Caco-2 (cell line): ENCODE results near the gene LUM. TPM values are rescaled to one million over a fixed set of nuclear protein-coding genes. Genes with fewer than 3 reads are reported as not detected.

Experiments
- BruUV-seq: library from RNA; stranded (reverse); fragments of 400-500 nt; replicated peaks from 2 replicates; lab custom pipeline; 2021; lab: Mats Ljungman, UMichigan
- CTCF ChIA-PET: fragments of 300-600 bp; sonication (Branson Sonifier 250); formaldehyde crosslinking; loops from one replicate; lab custom pipeline; 2022; ENCODE audit warnings: antibody characterized with exemption; lab: Charles Lee
- POLR2A ChIA-PET: fragments of 300-600 bp; sonication (Branson Sonifier 250); formaldehyde crosslinking; loops from one replicate; lab custom pipeline; 2022; ENCODE audit warnings: antibody characterized with exemption; lab: Charles Lee
- DNase-seq, 2 experiments: peaks; one replicate each; pipeline versions ENCODE4 v3.0.0 to v3.0.0-alpha.2; 2020 to 2022
- H3K27me3 ChIP-seq: replicated peaks from 2 replicates; pipeline ENCODE4 v1.6.0; 2011; ENCODE audit warnings: low read length; ENCODE audit not compliant: control insufficient read depth, insufficient read depth
- H3K36me3 ChIP-seq: 2 replicates; pipeline ENCODE4 v1.5.1; 2011; ENCODE audit warnings: low read length; ENCODE audit not compliant: control insufficient read depth, insufficient read depth
- H3K4me1 ChIP-seq: fragments of 250-450 bp; sonication (Bioruptor Pico); 2 replicates; pipeline ENCODE4 v1.5.1; 2020; ENCODE audit warnings: mild to moderate bottlenecking
- H3K4me3 ChIP-seq: 2 replicates; pipeline ENCODE4 v1.5.1; 2011; ENCODE audit warnings: low read depth, mild to moderate bottlenecking, control low read depth, low read length
- H3K9me3 ChIP-seq: fragments of 250-450 bp; sonication (Bioruptor Pico); 2 replicates; pipeline ENCODE4 v1.5.1; 2020; ENCODE audit warnings: mild to moderate bottlenecking, moderate library complexity
- H3K27ac Mint-ChIP-seq: one replicate; pipeline ENCODE4 v1.8.0; 2022; ENCODE audit warnings: mixed read lengths; ENCODE audit not compliant: unreplicated experiment
- H3K27me3 Mint-ChIP-seq: one replicate; pipeline ENCODE4 v1.8.0; 2022; ENCODE audit warnings: mixed read lengths; ENCODE audit not compliant: insufficient read depth, unreplicated experiment
- H3K36me3 Mint-ChIP-seq: one replicate; pipeline ENCODE4 v1.8.0; 2022; ENCODE audit warnings: mild to moderate bottlenecking, mixed read lengths; ENCODE audit not compliant: insufficient read depth, unreplicated experiment
- H3K4me1 Mint-ChIP-seq: one replicate; pipeline ENCODE4 v1.8.0; 2022; ENCODE audit warnings: low read depth, mixed read lengths; ENCODE audit not compliant: unreplicated experiment
- H3K4me3 Mint-ChIP-seq: one replicate; pipeline ENCODE4 v1.8.0; 2022; ENCODE audit warnings: mild to moderate bottlenecking, moderate library complexity, mixed read lengths; ENCODE audit not compliant: unreplicated experiment
- H3K9me3 Mint-ChIP-seq: one replicate; pipeline ENCODE4 v1.8.0; 2022; ENCODE audit warnings: mixed read lengths; ENCODE audit not compliant: unreplicated experiment
- intact Hi-C: fragments of 100-400 bp; cut with micrococcal nuclease; formaldehyde crosslinking; loops from one replicate; pipeline ENCODE4 v1.10.0; 2022; ENCODE audit not compliant: unreplicated experiment
- total RNA-seq: library from RNA; stranded (reverse); gene quantifications from 2 replicates; pipeline ENCODE4 v1.2.3, GENCODE V29; 2022
- TF ChIP-seq, protein P1 (sequence below), 2 experiments: fragments of 200-600 bp in 1 of 2; IDR thresholded peaks; 1 replicate in 1 of 2; 2 replicates in 1 of 2; pipeline versions ENCODE4 v1.5.1 to v1.8.0; 2011 to 2022; ENCODE audit warnings: antibody characterized with exemption in 1 of 2, control low read depth in 1 of 2, inconsistent platforms in 1 of 2, low read depth in 1 of 2, low read length in 1 of 2, mild to moderate bottlenecking in 1 of 2, moderate library complexity in 1 of 2; ENCODE audit not compliant: insufficient read depth in 1 of 2, severe bottlenecking in 1 of 2, unreplicated experiment in 1 of 2

LUM gene
- total RNA-seq, 1 experiment from 2014 or later = 4.5 TPM

- Mint-ChIP-seq H3K9me3 (no peaks in the 10 kb centered on the region), H3K36me3 (no peaks in the 10 kb centered on the region), H3K27me3 (no peaks in the 10 kb centered on the region), H3K4me1 (peaks cover 9% of the 10 kb centered on the region), H3K4me3 (no peak overlapping the region), H3K27ac (no peak overlapping the region)
- DNase-seq = no peak
- BruUV-seq = no TSS peak
- Histone ChIP-seq H3K27me3 (no peaks in the 10 kb centered on the region), H3K36me3 (no peaks in the 10 kb centered on the region), H3K9me3 (no peaks in the 10 kb centered on the region), H3K4me3 (no peak overlapping the region), H3K4me1 (peaks cover 6% of the 10 kb centered on the region; the same call in 1 of the 2 replicates)
- intact Hi-C loops = no loop called here
- TF ChIP-seq, protein P1, sequence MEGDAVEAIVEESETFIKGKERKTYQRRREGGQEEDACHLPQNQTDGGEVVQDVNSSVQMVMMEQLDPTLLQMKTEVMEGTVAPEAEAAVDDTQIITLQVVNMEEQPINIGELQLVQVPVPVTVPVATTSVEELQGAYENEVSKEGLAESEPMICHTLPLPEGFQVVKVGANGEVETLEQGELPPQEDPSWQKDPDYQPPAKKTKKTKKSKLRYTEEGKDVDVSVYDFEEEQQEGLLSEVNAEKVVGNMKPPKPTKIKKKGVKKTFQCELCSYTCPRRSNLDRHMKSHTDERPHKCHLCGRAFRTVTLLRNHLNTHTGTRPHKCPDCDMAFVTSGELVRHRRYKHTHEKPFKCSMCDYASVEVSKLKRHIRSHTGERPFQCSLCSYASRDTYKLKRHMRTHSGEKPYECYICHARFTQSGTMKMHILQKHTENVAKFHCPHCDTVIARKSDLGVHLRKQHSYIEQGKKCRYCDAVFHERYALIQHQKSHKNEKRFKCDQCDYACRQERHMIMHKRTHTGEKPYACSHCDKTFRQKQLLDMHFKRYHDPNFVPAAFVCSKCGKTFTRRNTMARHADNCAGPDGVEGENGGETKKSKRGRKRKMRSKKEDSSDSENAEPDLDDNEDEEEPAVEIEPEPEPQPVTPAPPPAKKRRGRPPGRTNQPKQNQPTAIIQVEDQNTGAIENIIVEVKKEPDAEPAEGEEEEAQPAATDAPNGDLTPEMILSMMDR (IDR thresholded peaks at IDR 0.05; ENCODE audit: insufficient read depth in 1 of 2, low read depth in 1 of 2, low read length in 1 of 2, severe bottlenecking in 1 of 2, unreplicated experiment in 1 of 2) = no peak
- ChIA-PET POLR2A (no interaction called here), CTCF (no interaction called here)
Measured at GRCh38 chr12:91143206-91143605, 31.9 kb upstream of the LUM start.

DNA sequence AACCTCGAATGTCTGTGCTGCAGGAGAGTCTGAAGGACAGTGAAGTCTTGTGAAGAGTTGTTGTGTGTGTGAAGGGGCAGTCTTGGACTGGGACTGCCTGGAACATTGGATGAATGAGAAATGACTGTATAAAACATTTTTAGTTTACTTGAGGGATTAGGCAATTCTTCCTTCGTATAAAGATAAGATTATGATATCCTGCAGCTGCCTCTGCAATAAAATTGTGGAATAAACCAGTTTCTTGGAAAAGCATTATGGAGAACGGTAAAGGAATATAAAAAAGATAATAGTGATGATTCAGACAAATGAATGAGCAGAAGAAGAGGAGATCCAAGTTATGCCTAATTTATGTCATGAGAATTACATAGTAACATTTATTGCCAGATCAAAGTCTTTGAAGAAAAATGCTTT lies 30.9 kb upstream of the LUM start:
- CTCF ChIA-PET = no interaction called here
- no peak overlapping the region for H3K4me3 ChIP-seq
- Mint-ChIP-seq H3K27me3 (no peaks in the 10 kb centered on the region), H3K4me1 (peaks cover 9% of the 10 kb centered on the region), H3K9me3 (no peaks in the 10 kb centered on the region), H3K36me3 (no peaks in the 10 kb centered on the region), H3K27ac (no peak overlapping the region), H3K4me3 (no peak overlapping the region)
- intact Hi-C loops = no loop called here
- BruUV-seq = no TSS peak
- POLR2A ChIA-PET = no interaction called here
- DNase-seq = no peak
- peaks cover 6% of the 10 kb centered on the region; the same call in 1 of the 2 replicates for H3K4me1 ChIP-seq
- no peaks in the 10 kb centered on the region for H3K9me3 ChIP-seq
- TF ChIP-seq, protein P1 (IDR thresholded peaks at IDR 0.05; ENCODE audit: insufficient read depth in 1 of 2, low read depth in 1 of 2, low read length in 1 of 2, severe bottlenecking in 1 of 2, unreplicated experiment in 1 of 2) = no peak
- H3K27me3 ChIP-seq = no peaks in the 10 kb centered on the region
- no peaks in the 10 kb centered on the region for H3K36me3 ChIP-seq

DNA sequence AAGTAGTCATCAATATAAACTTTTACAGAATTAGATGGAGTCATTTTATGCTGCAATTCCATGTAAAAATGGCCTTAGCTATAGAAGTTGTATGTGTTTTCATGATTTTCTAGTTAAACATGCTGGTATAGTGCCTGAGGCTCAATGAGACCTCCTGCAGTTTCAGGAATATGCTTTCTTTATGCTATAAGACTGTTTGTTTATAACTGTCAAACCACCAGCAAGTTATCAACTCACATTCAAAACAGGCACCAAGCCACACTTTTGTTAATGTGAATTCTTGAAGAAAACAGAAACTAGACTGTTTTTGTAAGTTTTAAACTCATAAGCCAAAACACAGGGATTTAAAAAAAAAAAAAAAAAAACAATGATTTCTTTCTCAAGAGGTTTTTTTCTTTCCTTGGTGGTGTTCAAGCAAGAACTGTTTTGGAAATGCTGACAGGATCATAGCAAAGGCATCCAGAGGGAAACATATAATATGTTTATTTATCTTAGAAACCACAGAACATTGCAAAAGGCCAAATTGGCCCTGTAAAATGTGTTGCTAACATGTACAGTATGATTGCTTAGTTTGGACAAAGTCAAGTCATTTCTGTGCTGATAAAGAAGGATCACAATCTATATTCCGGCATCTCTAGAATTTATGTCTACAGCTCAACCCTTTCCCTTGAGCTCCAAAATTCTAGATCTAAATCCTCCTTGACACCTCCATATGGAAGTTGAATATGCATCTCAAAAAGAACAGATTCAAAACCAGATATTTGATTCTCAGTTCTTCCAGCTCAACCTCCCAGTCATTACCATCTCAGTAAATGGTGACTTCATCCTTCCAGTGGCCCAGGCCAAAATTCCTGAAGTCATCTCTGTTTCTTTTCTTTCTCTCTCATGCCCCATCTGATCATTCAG lies 29.0 kb upstream of the LUM start:
- CTCF ChIA-PET = interaction anchor here (0.6 kb wide), 1 partner anchor 237 kb away, joined by 3 read pairs; no protein-coding TSS in a partner anchor
- no TSS peak for BruUV-seq
- Mint-ChIP-seq H3K4me1 (peaks cover 9% of the 10 kb centered on the region), H3K27me3 (no peaks in the 10 kb centered on the region), H3K27ac (no peak overlapping the region), H3K9me3 (no peaks in the 10 kb centered on the region), H3K36me3 (no peaks in the 10 kb centered on the region), H3K4me3 (no peak overlapping the region)
- no peak for DNase-seq
- Histone ChIP-seq H3K4me3 (no peak overlapping the region), H3K9me3 (no peaks in the 10 kb centered on the region), H3K27me3 (no peaks in the 10 kb centered on the region), H3K36me3 (no peaks in the 10 kb centered on the region), H3K4me1 (peaks cover 6% of the 10 kb centered on the region; the same call in 1 of the 2 replicates)
- POLR2A ChIA-PET = no interaction called here
- intact Hi-C loops = no loop called here
- TF ChIP-seq, protein P1 (IDR thresholded peaks at IDR 0.05; ENCODE audit: insufficient read depth in 1 of 2, low read depth in 1 of 2, low read length in 1 of 2, severe bottlenecking in 1 of 2, unreplicated experiment in 1 of 2) = no peak
